GM19324 (cell line): ENCODE results near the gene PIP5K1B.

ENCODE experiments used
- ATAC-seq: cut with Tn5 transposase; IDR thresholded peaks from one replicate; pipeline ENCODE4 v1.9.1; 2021; ENCODE audit warnings: mild to moderate bottlenecking, moderate library complexity; ENCODE audit not compliant: unreplicated experiment, low FRiP score

The PIP5K1B gene

DNA sequence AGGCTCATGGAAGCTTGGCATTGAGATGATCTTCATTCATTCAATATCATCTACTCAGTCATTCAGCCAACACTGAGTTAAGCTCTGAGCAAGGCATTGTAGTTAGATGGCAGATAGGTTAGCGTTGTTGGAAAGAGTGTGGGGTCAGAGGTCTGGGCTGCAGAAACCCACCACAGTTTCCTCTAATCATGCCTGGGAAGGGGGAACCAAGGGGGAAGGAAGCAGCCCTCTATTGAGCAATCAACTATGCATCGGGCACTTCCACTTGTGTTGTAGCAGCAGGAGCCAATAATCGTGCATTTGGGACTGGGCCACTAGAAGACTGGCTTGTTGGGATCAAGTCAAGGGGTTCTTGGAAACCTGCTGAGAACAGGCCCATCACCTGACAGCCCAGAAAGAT is 139.1 kb downstream of the PIP5K1B start:
- no peak for ATAC-seq

GRCh38 chr9:68844631-68845612 is 139.9 kb downstream of the PIP5K1B start:
- no peak for ATAC-seq

- no peak for ATAC-seq
Observed at GRCh38 chr9:68847765-68848164, 142.7 kb downstream of the PIP5K1B start.

- no peak for ATAC-seq
Observed at GRCh38 chr9:68851657-68852056, 146.6 kb downstream of the PIP5K1B start.

GRCh38 chr9:68852941-68853340 is 147.9 kb downstream of the PIP5K1B start:
- no peak for ATAC-seq

DNA sequence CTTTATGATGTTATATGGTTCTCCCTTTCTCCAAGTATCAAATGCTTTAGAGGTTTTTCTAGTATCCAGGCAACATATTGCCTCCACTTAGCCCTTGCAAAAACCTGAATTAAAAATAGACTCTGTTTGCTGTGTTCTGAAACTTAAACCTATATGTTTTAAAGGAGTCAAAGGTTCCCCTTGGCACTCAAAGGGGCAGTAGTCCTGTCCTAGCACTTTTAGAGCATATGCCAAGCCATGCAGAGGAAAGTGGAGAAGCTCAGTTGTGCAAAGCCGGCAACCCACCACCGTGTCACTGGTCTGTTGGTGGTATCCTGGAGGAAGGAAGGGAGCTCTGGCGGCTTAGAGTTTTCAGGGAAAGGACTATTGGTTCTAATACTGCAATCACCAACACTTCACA is 154.3 kb downstream of the PIP5K1B start:
- ATAC-seq: no peak

GRCh38 chr9:68860419-68860818 is 155.4 kb downstream of the PIP5K1B start:
- no peak for ATAC-seq

- ATAC-seq: no peak
Observed at GRCh38 chr9:68861436-68861835, 156.4 kb downstream of the PIP5K1B start.

GRCh38 chr9:68867066-68867465 is 162.0 kb downstream of the PIP5K1B start:
- ATAC-seq: no peak

DNA sequence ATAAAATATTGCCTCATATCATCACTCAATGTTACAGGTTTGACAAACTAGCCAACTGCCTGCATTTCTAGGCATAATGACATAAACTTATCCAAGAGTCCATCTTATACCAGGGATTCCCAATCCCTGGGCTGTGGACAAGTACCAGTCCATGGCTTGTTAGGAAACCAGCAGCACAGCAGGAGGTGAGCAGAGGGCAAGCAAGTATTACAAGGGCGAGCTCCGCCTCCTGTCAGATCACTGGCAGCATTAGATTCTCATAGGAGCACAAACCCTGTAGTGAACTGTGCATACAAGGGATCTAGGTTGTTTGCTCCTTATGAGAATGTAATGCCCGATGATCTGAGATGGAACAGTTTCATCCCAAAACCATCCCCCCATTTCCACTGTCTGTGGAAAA is 164.0 kb downstream of the PIP5K1B start:
- ATAC-seq: no peak

GRCh38 chr9:68870086-68870485 is 165.0 kb downstream of the PIP5K1B start:
- ATAC-seq: no peak

DNA sequence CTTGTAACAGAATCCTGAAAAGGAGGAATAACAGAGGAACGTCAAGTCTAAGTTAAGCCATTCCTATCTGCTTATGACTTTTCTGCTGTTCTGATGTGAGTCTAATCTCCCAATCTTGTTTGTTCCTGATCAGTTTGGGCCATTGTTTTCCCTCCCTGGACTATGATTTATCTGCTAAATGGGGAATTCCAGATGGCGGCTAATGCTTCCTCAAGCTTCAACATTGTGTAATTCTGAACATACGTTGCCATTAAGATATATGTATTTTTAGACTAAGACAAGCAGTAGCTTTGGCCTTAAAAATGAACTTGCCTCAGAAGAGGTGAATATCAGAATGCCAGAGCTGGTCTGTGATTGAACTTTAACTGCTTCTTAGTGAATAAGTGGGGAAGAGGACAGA is 166.2 kb downstream of the PIP5K1B start:
- ATAC-seq: no peak

DNA sequence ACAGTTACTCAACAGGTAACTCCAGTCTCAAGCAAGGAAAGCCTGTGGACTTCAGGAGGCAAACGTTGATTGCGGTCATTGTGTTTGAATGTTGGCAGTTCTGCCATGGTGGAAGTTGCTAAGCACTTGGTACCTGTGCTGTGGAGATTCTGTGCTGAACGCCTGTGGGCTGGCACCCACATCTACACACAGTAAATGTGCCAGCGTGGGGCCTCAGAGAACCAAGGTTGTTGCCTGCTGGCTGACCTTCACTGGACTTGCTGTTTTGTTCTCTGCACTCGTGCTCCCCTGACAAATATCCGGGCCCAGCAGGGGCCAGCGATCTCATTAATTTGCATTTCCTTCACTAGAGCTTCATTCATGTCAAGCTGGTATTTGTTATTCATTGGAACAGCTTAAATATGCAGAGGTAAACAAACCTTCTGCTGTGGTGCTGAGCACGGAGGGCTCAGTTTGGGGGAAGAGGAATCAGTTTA is 167.0 kb downstream of the PIP5K1B start:
- no peak for ATAC-seq

DNA sequence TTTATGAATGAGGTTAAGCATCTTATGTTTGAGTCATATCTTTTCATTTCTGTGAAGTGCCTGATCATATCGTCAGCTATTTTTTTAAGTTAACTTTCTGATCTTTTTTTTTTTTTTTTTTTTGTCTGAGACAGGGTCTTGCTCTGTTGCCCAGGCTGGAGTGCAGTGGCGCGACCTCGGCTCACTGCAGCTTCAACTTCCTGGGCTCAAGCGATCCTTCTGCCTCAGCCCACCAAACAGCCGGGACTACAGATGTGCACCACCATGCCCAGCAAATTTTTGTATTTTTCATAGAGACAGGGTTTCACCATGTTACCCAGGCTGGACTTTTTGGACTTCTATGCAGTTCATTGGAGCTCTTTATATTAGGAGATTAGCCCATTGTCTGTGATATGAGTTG is 168.1 kb downstream of the PIP5K1B start:
- no peak for ATAC-seq

DNA sequence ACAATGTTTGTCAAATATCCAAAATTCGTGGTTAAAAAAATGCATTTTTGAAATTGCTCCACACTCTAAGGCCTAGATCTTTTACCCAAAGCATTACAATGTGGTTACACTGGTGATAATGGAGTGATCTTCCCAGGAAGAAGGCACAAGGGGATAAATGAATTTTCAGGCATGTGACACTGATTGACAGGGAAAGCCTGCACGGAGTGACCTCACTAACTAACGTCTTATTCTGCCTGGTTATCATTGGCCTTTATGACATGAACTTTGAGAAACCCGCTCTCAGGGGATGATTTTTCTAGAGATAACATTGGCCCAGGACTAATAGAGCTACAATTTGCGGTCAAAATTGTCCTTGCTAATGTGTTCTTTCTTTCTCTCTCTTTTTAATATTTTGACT is 171.2 kb downstream of the PIP5K1B start:
- no peak for ATAC-seq

- no peak for ATAC-seq
Observed at GRCh38 chr9:68876681-68877080, 171.6 kb downstream of the PIP5K1B start.

DNA sequence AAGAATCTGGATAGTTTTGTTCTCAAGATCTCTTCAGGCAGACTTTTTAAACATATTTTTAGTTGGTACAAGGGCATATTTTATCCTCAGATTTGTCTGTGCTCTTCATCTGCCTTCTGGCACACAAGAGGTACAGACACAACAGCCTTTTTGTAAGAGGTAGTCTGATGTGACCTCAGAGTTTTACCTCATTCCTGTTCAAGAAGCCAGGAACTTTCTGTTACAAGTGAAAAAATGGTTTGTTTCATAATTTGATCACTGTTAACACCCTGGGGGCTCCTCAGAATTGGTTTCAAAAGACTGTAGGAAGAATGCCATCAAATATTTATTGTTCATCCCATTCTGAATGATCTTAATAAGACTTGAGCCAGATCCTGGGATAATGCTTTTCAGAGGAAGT is 172.2 kb downstream of the PIP5K1B start:
- ATAC-seq: no peak

GRCh38 chr9:68878450-68878849 is 173.4 kb downstream of the PIP5K1B start:
- ATAC-seq: no peak

DNA sequence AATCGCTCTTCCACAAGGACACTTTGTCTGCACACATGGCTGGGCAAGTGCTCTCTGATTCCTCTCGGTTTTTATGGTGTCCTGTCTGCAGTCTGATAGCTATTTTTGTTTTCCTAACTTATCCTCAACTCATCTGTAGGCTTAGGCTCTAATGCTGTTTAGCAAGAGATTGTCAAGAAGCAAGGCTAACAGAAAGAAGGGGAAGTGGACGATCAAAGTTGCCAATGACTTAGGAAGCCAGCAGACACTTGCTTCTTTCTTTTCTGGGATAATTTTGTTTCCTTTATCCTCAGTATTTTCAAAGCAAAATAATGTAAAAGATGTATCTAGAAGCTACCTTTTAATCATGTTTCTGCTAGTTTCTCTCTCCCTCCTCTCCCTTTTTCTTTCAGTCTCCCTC is 178.2 kb downstream of the PIP5K1B start:
- ATAC-seq: no peak

GRCh38 chr9:68887232-68887631 is 182.2 kb downstream of the PIP5K1B start:
- no peak for ATAC-seq

- ATAC-seq: no peak
Observed at GRCh38 chr9:68894502-68894901, 189.5 kb downstream of the PIP5K1B start.
